OCI-LY1 (cell line): ENCODE results near the gene CRYGN.
A peak's percentile ranks its signal among the peaks of the same experiment; 100 is the strongest.

ENCODE experiments used
- H2AFZ ChIP-seq: fragments of 200-600 bp; sonication (generic), shearing (Covaris generic); 2 replicates; pipeline ENCODE4 v1.6.0; 2014; ENCODE audit warnings: antibody characterized with exemption, mild to moderate bottlenecking, low read length
- H3F3A ChIP-seq: fragments of 200-600 bp; sonication (generic), shearing (Covaris generic); 2 replicates; pipeline ENCODE4 v1.6.0; 2014; ENCODE audit warnings: mild to moderate bottlenecking, antibody characterized with exemption, low read length, moderate library complexity; ENCODE audit not compliant: insufficient read depth
- H3K27ac ChIP-seq: fragments of 200-600 bp; sonication (generic); 2 replicates; pipeline ENCODE4 v1.5.1; 2014; ENCODE audit warnings: low read length, mixed run types, mild to moderate bottlenecking, low read depth; ENCODE audit not compliant: poor library complexity, severe bottlenecking
- H3K27me3 ChIP-seq: fragments of 200-600 bp; sonication (generic); 2 replicates; pipeline ENCODE4 v1.6.0; 2014; ENCODE audit warnings: antibody characterized with exemption, mild to moderate bottlenecking, low read length, moderate library complexity; ENCODE audit not compliant: insufficient read depth
- H3K36me3 ChIP-seq: fragments of 200-600 bp; sonication (generic); 2 replicates; pipeline ENCODE4 v1.6.1; 2014; ENCODE audit warnings: mild to moderate bottlenecking, antibody characterized with exemption, low read length, moderate library complexity, mixed read lengths; ENCODE audit not compliant: insufficient read depth
- H3K4me1 ChIP-seq: fragments of 200-600 bp; sonication (generic); 2 replicates; pipeline ENCODE4 v1.5.1; 2014; ENCODE audit warnings: mild to moderate bottlenecking, low read length, moderate library complexity; ENCODE audit not compliant: insufficient read depth, severe bottlenecking
- H3K4me2 ChIP-seq: fragments of 200-600 bp; sonication (generic), shearing (Covaris generic); 2 replicates; pipeline ENCODE4 v1.6.1; 2014; ENCODE audit warnings: low read length
- H3K4me3 ChIP-seq: fragments of 200-600 bp; sonication (generic); 2 replicates; pipeline ENCODE4 v1.5.1; 2014; ENCODE audit warnings: low read length, low read depth, mild to moderate bottlenecking, mixed read lengths; ENCODE audit not compliant: poor library complexity, severe bottlenecking
- H3K79me2 ChIP-seq: fragments of 200-600 bp; shearing (Covaris generic); 2 replicates; pipeline ENCODE4 v1.6.1; 2016; ENCODE audit warnings: mixed run types, low read length, mixed read lengths; ENCODE audit not compliant: insufficient read depth
- H3K9ac ChIP-seq: fragments of 200-600 bp; sonication (generic), shearing (Covaris generic); 2 replicates; pipeline ENCODE4 v1.6.1; 2014; ENCODE audit warnings: mild to moderate bottlenecking, low read length, mixed read lengths
- H3K9me2 ChIP-seq: fragments of 200-600 bp; sonication (generic), shearing (Covaris generic); 2 replicates; pipeline ENCODE4 v1.6.1; 2014; ENCODE audit warnings: low read depth, mild to moderate bottlenecking, low read length, mixed read lengths
- H3K9me3 ChIP-seq: fragments of 200-600 bp; shearing (Covaris generic); 2 replicates; pipeline ENCODE4 v1.6.1; 2014; ENCODE audit warnings: low read length, mixed read lengths
- H4K20me1 ChIP-seq: fragments of 200-600 bp; sonication (generic), shearing (Covaris generic); 2 replicates; pipeline ENCODE4 v1.6.0; 2016; ENCODE audit warnings: mild to moderate bottlenecking, low read length; ENCODE audit not compliant: insufficient read depth
- EZH2 ChIP-seq: fragments of 200-600 bp; sonication (generic), shearing (Covaris generic); IDR thresholded peaks from 2 replicates; pipeline ENCODE4 v1.8.0; 2017; ENCODE audit warnings: borderline replicate concordance, mixed run types, mild to moderate bottlenecking, antibody characterized with exemption, low read length, moderate library complexity, mixed read lengths
- TF ChIP-seq, protein P1 (sequence below): fragments of 200-600 bp; sonication (generic), shearing (Covaris generic); IDR thresholded peaks from 2 replicates; pipeline ENCODE4 v1.5.1; 2017; ENCODE audit warnings: mild to moderate bottlenecking, antibody characterized with exemption, low read length, moderate library complexity, mixed read lengths

CRYGN gene

DNA sequence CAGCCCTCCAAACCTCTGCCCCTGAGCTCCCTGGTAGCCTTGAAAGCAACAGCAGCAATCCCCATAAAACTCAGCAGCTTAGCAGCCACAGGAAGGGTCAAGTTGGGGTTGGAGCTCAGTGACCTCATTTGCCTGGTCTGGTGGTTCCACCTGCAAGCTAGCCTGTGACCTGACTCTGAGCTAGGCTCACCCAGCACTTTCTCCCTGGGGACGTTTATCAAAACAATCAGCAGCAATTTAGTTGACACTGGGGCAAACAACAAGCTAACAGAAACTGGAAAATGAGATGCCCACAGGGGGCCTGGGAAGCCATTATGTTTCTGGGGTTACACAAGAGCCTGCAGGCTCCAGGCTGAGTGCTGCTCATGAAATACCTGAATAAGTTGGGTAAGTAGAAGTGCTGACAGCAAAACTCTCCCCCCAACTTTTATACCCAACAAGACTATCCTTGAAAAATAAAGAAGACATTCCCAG, 22.4 kb upstream of the CRYGN start:
- Histone ChIP-seq H4K20me1 (no peaks in the 10 kb centered on the region), H3K9me3 (peaks cover 26% of the 10 kb centered on the region), H3K9me2 (no peaks in the 10 kb centered on the region), H3K27me3 (peaks cover 6% of the 10 kb centered on the region; the same call in 1 of the 2 replicates), H3K79me2 (no peaks in the 10 kb centered on the region), H3K4me3 (no peak overlapping the region), H3K27ac (no peak overlapping the region), H3F3A (no peaks in the 10 kb centered on the region), H3K36me3 (peaks cover 38% of the 10 kb centered on the region), H3K4me2 (no peak overlapping the region), H3K9ac (no peak overlapping the region), H3K4me1 (no peaks in the 10 kb centered on the region), H2AFZ (no peak overlapping the region)
- TF ChIP-seq, protein P1, sequence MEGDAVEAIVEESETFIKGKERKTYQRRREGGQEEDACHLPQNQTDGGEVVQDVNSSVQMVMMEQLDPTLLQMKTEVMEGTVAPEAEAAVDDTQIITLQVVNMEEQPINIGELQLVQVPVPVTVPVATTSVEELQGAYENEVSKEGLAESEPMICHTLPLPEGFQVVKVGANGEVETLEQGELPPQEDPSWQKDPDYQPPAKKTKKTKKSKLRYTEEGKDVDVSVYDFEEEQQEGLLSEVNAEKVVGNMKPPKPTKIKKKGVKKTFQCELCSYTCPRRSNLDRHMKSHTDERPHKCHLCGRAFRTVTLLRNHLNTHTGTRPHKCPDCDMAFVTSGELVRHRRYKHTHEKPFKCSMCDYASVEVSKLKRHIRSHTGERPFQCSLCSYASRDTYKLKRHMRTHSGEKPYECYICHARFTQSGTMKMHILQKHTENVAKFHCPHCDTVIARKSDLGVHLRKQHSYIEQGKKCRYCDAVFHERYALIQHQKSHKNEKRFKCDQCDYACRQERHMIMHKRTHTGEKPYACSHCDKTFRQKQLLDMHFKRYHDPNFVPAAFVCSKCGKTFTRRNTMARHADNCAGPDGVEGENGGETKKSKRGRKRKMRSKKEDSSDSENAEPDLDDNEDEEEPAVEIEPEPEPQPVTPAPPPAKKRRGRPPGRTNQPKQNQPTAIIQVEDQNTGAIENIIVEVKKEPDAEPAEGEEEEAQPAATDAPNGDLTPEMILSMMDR = no peak
- TF ChIP-seq EZH2 = no peak

DNA sequence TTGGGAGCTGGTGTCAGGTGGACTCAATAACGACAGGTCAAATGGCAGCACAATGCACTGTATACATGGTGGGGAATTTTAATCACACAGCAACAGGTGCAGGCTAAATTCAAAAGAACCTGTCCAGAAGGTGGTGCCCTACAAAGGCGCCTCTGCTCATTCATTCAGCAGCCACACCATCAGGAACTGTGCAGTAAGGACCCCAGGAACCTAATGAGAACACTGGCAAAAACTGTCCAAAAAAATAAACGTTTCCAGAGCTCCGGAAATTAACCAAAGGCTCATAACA, 21.9 kb upstream of the CRYGN start:
- Histone ChIP-seq H3K9me2 (no peaks in the 10 kb centered on the region), H3F3A (no peaks in the 10 kb centered on the region)
- TF ChIP-seq EZH2 = no peak
- TF ChIP-seq, protein P1 = peak; percentile 15

DNA sequence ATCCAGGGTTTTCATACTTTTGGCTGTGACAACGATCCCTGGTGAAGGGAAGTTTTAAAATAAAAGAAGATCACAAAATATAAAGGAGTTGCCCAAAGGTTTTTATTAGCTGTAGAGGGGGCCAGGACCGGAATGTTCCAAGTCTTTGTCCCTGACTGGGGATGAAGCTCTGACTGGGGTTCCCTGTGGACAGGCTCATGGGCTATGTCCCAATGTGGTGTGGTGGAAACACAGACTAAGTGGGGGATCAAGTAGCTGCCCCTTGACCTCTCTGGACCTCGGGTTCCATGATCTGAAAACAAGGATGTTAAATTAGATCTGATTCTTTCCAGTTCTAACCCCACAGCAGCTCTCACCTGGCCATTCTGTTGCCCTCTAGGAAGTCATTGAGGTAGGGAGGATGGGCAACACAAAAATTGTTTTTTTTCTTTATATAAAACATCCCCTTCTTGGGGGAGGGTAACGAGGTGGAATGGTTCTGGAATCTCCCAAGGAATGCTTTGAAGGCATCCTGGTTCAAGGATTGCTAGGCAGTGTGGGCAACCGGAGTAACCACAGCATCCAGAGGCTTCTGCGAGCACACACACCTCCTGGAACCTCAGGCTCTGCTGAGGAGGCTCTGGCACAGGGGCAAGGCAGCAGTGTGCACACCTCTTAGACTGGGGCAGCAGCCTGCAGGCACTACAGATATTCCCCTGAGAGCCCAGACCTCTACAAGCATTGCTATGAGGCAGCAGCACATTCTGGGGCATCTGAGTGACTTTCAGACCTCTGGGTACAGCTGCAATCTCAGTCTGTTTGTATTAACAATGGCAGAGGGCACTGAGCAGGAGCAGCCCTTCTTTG, 21.4 kb upstream of the CRYGN start:
- Histone ChIP-seq H3K9me2 (no peaks in the 10 kb centered on the region), H3K27ac (no peak overlapping the region), H3K9ac (no peak overlapping the region), H3K4me1 (no peaks in the 10 kb centered on the region), H3F3A (no peaks in the 10 kb centered on the region), H2AFZ (no peak overlapping the region), H3K4me3 (no peak overlapping the region), H3K79me2 (no peaks in the 10 kb centered on the region), H3K4me2 (no peak overlapping the region), H3K27me3 (peaks cover 7% of the 10 kb centered on the region; the same call in 1 of the 2 replicates), H3K9me3 (peaks cover 26% of the 10 kb centered on the region), H3K36me3 (peaks cover 30% of the 10 kb centered on the region), H4K20me1 (no peaks in the 10 kb centered on the region)
- no peak for TF ChIP-seq EZH2
- TF ChIP-seq, protein P1 = no peak

More for the DNA sequence above, 21.9 kb upstream of the CRYGN start:
- no peak overlapping the region for H2AFZ ChIP-seq
- H3K27ac ChIP-seq = no peak overlapping the region
- no peaks in the 10 kb centered on the region for H4K20me1 ChIP-seq
- H3K9me3 ChIP-seq = peaks cover 26% of the 10 kb centered on the region
- H3K4me2 ChIP-seq = no peak overlapping the region
- no peak overlapping the region for H3K9ac ChIP-seq
- no peaks in the 10 kb centered on the region for H3K79me2 ChIP-seq
- no peaks in the 10 kb centered on the region for H3K4me1 ChIP-seq
- H3K36me3 ChIP-seq = peaks cover 34% of the 10 kb centered on the region
- H3K27me3 ChIP-seq = peaks cover 7% of the 10 kb centered on the region; the same call in 1 of the 2 replicates
- H3K4me3 ChIP-seq = no peak overlapping the region
